HepG2 (cell line): ENCODE results near the gene CMTM8.
"Not testable (repeated sequence)": the region's sequence is repeated elsewhere in the genome, so short reads cannot be mapped to it uniquely, and the experiment has no call there.

ENCODE experiments used
- GABPA ChIP-seq, 2 experiments: IDR thresholded peaks; 2 replicates each; pipeline ENCODE4 v1.6.1; 2011 to 2016; ENCODE audit warnings: low read depth in 2 of 2, low read length in 1 of 2, missing biosample characterization in 1 of 2, missing genetic modification characterization in 1 of 2
- HCFC1 ChIP-seq: fragments of 150-350 bp; IDR thresholded peaks from 2 replicates; pipeline ENCODE4 v1.6.1; 2014; ENCODE audit warnings: low read depth, low read length
- HNRNPH1 ChIP-seq: fragments of 200-400 bp; formaldehyde crosslinking; optimal IDR thresholded peaks from 2 replicates; pipeline ENCODE3; 2017; ENCODE audit warnings: mild to moderate bottlenecking, low read depth, low read length
- MEF2D ChIP-seq: sonication (generic); formaldehyde crosslinking; IDR thresholded peaks from 2 replicates; pipeline ENCODE4 v1.5.1; 2020; ENCODE audit warnings: mild to moderate bottlenecking, missing genetic modification reagents
- RXRA ChIP-seq: sonication (generic); formaldehyde crosslinking; IDR thresholded peaks from 2 replicates; pipeline ENCODE4 v1.5.1; 2020; ENCODE audit warnings: missing genetic modification reagents
- SIN3A ChIP-seq: IDR thresholded peaks from 2 replicates; pipeline ENCODE4 v1.6.1; 2011; ENCODE audit warnings: low read depth, mild to moderate bottlenecking, control low read depth, low read length, borderline replicate concordance
- ZBTB21 ChIP-seq: sonication (generic); formaldehyde crosslinking; IDR thresholded peaks from 2 replicates; pipeline ENCODE4 v1.4.0; 2020; ENCODE audit warnings: missing genetic modification reagents
- ZFP41 ChIP-seq: sonication (generic); formaldehyde crosslinking; IDR thresholded peaks from 2 replicates; pipeline ENCODE4 v1.4.0; 2020; ENCODE audit warnings: mild to moderate bottlenecking, missing genetic modification reagents, borderline replicate concordance
- ZFP62 ChIP-seq: sonication (generic); formaldehyde crosslinking; IDR thresholded peaks from 2 replicates; pipeline ENCODE4 v1.4.0; 2020; ENCODE audit warnings: missing genetic modification reagents
- ZKSCAN5 ChIP-seq: sonication (generic); formaldehyde crosslinking; IDR thresholded peaks from 2 replicates; pipeline ENCODE4 v1.5.1; 2020; ENCODE audit warnings: mild to moderate bottlenecking, missing genetic modification reagents
- ZNF816 ChIP-seq: sonication (generic); formaldehyde crosslinking; IDR thresholded peaks from 2 replicates; pipeline ENCODE4 v1.8.0; 2022; ENCODE audit warnings: missing genetic modification reagents, mild to moderate bottlenecking, borderline replicate concordance
- TF ChIP-seq, protein P1 (sequence below): sonication (generic); formaldehyde crosslinking; IDR thresholded peaks from 2 replicates; pipeline ENCODE4 v1.4.0; 2020; ENCODE audit warnings: missing genetic modification reagents
- TF ChIP-seq, protein P2 (sequence below): sonication (generic); formaldehyde crosslinking; IDR thresholded peaks from 2 replicates; pipeline ENCODE4 v1.5.0; 2020; ENCODE audit warnings: mild to moderate bottlenecking, missing genetic modification reagents, moderate library complexity
- TF ChIP-seq, protein P3 (sequence below): IDR thresholded peaks from 2 replicates; pipeline ENCODE4 v1.6.1; 2016; ENCODE audit warnings: missing genetic modification reagents, missing compliant biosample characterization

DNA sequence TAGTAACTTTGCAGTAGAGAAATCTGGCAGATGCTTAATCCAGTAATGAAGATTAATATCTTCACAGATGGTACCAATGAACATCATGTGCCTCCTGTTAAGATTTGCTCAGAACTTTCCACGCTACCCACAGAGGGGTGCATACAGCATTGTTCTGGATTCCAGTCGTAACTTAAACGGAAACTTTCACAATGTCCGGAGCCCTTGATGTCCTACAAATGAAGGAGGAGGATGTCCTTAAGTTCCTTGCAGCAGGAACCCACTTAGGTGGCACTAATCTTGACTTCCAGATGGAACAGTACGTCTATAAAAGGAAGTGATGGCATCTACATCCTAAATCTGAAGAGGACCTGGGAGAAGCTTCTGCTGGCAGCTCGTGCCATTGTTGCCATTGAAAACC is 47.9 kb upstream of the CMTM8 start:
- not testable (repeated sequence) for TF ChIP-seq ZNF816 (CRISPR knock-in tag); ZFP41 (CRISPR knock-in tag); SIN3A; HNRNPH1; ZKSCAN5 (CRISPR knock-in tag); RXRA (CRISPR knock-in tag); GABPA (IDR thresholded peaks at IDR 0.05; ENCODE audit: low read depth, low read length); GABPA (CRISPR knock-in tag; IDR thresholded peaks at IDR 0.05; ENCODE audit: low read depth); HCFC1; ZFP62 (CRISPR knock-in tag); ZBTB21 (CRISPR knock-in tag); MEF2D (CRISPR knock-in tag)
- TF ChIP-seq, protein P1, sequence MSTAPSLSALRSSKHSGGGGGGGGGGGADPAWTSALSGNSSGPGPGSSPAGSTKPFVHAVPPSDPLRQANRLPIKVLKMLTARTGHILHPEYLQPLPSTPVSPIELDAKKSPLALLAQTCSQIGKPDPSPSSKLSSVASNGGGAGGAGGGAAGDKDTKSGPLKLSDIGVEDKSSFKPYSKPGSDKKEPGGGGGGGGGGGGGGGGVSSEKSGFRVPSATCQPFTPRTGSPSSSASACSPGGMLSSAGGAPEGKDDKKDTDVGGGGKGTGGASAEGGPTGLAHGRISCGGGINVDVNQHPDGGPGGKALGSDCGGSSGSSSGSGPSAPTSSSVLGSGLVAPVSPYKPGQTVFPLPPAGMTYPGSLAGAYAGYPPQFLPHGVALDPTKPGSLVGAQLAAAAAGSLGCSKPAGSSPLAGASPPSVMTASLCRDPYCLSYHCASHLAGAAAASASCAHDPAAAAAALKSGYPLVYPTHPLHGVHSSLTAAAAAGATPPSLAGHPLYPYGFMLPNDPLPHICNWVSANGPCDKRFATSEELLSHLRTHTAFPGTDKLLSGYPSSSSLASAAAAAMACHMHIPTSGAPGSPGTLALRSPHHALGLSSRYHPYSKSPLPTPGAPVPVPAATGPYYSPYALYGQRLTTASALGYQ (CRISPR knock-in tag): not testable (repeated sequence)
- TF ChIP-seq, protein P2, sequence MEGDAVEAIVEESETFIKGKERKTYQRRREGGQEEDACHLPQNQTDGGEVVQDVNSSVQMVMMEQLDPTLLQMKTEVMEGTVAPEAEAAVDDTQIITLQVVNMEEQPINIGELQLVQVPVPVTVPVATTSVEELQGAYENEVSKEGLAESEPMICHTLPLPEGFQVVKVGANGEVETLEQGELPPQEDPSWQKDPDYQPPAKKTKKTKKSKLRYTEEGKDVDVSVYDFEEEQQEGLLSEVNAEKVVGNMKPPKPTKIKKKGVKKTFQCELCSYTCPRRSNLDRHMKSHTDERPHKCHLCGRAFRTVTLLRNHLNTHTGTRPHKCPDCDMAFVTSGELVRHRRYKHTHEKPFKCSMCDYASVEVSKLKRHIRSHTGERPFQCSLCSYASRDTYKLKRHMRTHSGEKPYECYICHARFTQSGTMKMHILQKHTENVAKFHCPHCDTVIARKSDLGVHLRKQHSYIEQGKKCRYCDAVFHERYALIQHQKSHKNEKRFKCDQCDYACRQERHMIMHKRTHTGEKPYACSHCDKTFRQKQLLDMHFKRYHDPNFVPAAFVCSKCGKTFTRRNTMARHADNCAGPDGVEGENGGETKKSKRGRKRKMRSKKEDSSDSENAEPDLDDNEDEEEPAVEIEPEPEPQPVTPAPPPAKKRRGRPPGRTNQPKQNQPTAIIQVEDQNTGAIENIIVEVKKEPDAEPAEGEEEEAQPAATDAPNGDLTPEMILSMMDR: not testable (repeated sequence)
- TF ChIP-seq, protein P3, sequence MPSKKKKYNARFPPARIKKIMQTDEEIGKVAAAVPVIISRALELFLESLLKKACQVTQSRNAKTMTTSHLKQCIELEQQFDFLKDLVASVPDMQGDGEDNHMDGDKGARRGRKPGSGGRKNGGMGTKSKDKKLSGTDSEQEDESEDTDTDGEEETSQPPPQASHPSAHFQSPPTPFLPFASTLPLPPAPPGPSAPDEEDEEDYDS (CRISPR knock-in tag): not testable (repeated sequence)
